ENCODE data around the gene CAMTA1.

The CAMTA1 gene

GRCh38 chr1:6927626-6928025 lies 142.4 kb downstream of the CAMTA1 start:
- DNase-seq (ENCODE audit: low read depth, low spot score) = no peak

GRCh38 chr1:6928106-6928885 lies 143.0 kb downstream of the CAMTA1 start:
- DNase-seq (ENCODE audit: low read depth, low spot score) = peak; percentile 44

DNA sequence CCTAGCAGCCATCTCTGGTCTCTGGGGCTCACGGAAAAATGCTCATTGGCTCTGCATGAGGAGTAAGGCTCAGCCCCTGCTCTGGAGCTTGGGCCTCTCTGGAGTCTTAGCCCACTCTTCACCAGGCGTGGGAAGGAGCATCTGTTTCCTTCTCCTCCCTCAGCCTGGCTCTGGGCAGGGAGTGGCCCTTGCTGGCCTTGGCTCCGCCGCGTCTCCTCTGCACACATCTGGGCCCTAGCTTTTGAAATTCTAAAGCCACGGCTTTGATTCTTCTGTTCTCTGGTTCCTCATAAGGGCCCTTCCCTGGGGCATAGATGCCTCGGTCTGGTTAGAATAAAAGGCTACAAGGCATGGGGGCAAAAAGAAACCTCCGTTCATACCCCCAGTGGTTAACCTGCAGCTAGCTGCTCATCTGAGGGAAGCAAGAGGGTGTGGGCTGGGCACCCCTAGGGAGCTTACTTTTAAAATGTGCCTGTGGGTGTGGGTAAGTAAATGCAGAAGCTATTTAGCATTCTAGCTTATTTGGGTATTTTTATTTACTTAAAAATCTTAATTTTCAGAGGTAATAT lies 145.6 kb downstream of the CAMTA1 start:
- DNase-seq (ENCODE audit: low read depth, low spot score) = no peak

- no peak for DNase-seq (ENCODE audit: low read depth, low spot score)
These were observed 150.2 kb downstream of the CAMTA1 start for GRCh38 chr1:6935361-6935883.

DNA sequence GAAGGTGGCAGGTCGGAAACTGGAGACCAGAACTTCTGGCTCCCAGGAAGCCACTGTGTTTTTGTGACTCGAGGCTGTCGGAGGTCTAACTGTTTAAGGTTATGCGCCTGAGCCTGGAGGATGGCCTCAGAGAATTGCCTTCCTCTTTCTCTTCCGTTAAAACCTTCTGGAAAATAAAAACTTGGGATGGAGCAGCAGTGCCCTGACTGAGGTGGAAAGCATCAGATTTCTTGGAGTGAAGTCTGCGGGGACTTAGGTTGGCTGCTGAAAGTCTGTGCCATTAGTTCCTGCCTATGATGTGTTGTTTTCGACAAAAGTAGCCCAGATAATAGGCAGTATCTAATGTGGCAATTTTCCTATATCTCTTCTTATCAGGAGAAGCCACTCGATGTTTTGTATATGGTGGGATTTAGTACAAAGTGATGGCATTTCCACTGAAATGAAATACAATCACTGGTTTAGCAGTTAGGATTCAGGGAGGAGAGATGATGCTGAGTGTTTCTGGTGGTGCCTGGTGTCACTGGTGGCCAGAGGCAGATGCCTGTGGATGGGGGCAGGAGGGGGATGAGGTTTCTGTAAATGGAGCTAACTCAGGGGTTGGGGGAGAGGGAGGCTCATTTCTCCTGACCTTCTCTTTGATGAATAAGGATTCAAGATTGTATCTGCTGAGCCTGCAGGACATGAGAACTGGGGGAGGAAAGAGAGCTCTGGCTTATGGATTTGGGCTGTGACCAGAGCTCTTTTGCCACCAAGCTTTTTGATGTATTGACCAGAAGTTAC lies 150.8 kb downstream of the CAMTA1 start:
- DNase-seq (ENCODE audit: low read depth, low spot score) = no peak

- no peak for DNase-seq (ENCODE audit: low read depth, low spot score)
These were observed 151.8 kb downstream of the CAMTA1 start for GRCh38 chr1:6937048-6937447.

- DNase-seq (ENCODE audit: low read depth, low spot score) = no peak
These were observed 154.1 kb downstream of the CAMTA1 start for GRCh38 chr1:6939363-6939762.

DNA sequence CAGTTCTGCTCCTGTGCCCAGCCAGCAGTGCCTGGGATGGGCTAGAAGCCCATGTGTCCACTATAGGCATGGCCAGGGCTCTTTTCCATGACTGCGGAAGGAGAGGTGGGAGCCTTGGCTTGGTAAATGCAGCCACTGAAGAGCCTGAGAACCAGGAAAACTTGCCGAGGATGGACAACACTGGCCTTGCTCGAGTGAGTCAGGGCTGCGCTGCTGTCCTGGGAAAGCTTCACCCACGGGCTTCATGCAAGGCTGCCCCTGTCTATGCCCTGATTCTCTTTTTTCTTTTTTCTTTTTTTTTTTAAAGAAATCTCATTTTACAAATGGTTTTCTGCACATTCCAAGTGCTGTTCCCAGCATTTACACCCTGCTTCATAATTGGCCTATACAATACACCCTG lies 156.5 kb downstream of the CAMTA1 start:
- no peak for DNase-seq (ENCODE audit: low read depth, low spot score)

- DNase-seq (ENCODE audit: low read depth, low spot score) = no peak
These were observed 157.7 kb downstream of the CAMTA1 start for GRCh38 chr1:6942990-6943389.

GRCh38 chr1:6944434-6944833 lies 159.2 kb downstream of the CAMTA1 start:
- no peak for DNase-seq (ENCODE audit: low read depth, low spot score)

- no peak for DNase-seq (ENCODE audit: low read depth, low spot score)
These were observed 162.7 kb downstream of the CAMTA1 start for GRCh38 chr1:6947952-6948351.

DNA sequence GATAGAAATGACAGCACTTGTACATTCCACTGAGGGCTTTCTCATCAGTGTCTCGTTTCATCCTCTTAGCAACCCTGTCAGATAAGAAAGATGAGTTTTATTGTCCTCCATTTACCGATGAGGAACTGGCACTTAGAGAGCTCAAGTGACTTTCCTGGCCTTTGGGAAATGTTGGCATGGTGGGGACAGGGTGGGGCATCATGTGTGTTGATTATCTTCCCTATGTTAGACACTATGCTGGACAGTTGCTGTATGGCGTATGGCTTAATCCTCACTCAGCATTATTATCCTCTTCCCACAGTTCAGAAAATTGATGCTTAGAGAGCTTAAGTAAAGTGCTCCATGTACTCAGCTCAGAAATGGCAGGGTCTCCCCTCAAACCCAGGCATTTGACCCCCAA lies 163.2 kb downstream of the CAMTA1 start:
- DNase-seq (ENCODE audit: low read depth, low spot score) = no peak

DNA sequence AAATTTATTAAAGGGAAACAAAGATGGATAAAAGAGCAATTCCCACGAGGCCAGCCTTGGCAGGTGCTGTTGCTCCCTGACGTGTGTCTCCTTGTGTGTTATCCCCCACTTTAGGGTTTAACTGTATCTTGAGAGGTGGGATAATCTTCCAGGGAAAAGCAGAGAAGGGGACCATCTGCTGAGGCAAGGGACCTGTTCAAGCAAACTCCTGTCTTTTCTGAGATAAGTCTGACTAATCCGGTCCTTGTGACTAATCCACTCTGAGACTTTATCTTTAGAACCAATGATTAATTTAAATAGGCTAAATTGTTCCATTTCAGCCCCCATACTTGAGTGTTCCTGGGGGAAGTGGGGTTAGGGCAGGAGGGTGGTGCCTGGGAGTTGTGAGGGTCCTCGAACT lies 163.6 kb downstream of the CAMTA1 start:
- no peak for DNase-seq (ENCODE audit: low read depth, low spot score)

- peak; percentile 47 for DNase-seq (ENCODE audit: low read depth, low spot score)
These were observed 164.9 kb downstream of the CAMTA1 start for GRCh38 chr1:6950001-6950765.

GRCh38 chr1:6951536-6951935 lies 166.3 kb downstream of the CAMTA1 start:
- no peak for DNase-seq (ENCODE audit: low read depth, low spot score)

- no peak for DNase-seq (ENCODE audit: low read depth, low spot score)
These were observed 168.0 kb downstream of the CAMTA1 start for GRCh38 chr1:6953216-6953615.

DNA sequence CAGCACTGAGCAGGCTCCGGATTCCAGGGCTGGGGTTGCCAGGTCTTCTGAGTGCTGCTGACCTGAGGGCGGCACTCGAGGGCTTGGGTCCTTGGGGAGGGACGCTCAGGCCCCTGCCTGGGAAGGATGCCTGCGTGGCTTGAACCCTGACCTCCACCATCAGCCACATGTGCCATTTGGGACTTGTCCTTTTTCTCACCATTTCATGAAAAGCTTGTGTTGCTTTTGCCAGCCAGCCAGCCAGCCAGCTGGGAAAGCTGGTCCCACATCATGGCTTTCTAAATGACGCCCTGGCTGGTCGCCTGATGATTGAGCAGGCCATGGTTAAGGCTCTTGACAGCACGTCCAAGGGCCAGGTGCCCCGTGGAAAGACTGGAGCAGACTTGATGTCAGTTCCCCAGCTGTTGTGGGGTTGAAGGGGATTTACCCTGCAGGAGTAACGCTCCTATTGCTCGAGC lies 168.7 kb downstream of the CAMTA1 start:
- DNase-seq (ENCODE audit: low read depth, low spot score) = no peak

DNA sequence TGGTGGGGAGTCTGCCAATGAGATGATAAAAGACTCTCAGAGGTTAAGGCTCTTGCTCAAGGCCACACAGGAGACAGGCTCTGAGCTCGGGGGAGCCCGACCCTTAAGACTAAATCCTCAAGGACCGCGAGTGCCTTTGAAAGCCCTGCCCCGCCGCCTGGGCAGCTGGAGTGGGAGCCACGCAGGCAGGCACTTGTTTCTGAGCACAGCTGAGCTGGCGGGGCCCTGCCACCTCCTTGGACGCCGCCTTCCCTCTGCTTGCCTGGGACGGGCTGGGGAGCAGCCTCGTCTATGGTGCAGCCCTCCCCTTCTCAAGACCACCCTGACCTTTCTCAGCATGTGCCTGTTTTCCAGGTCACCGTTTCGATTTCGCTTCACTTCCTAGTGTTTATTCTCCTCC lies 169.3 kb downstream of the CAMTA1 start:
- DNase-seq (ENCODE audit: low read depth, low spot score) = no peak

- no peak for DNase-seq (ENCODE audit: low read depth, low spot score)
These were observed 170.3 kb downstream of the CAMTA1 start for GRCh38 chr1:6955357-6956094.

DNA sequence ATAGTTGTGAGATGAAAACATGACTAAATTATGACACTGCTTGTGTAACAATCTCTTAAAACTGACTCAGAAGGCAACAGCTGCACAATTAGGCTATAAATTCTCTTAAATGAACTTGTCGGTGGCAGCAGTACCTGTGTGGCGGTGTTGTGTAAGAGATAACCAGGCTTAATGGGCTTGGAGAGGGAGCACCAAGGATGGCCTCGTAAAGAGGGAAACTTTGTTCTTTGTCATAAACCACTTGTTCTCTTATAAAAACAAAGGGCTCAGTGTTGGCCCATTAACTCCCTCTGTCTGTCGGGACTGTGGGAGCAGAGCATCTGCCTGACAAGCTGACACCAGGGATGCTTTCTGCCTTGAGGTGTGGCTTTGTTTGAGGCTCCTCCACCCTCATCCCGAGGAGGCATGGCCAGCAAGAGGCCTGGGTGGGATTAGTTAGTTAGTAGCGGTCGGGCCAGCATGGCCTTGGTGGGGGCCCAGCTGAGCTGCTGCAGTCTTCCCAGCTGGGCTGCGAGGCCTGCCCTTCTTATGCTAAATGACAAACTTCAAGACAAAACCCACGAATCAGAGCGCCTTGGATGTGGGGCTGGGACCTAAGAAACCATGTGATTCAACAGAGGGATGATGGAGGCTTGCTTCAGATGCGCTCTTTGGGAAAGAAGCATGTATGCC lies 171.4 kb downstream of the CAMTA1 start:
- peak; percentile 73 for DNase-seq (ENCODE audit: low read depth, low spot score)
